WTC11 (cell line): ENCODE measurements around the gene CD209. TPM values are rescaled to one million over a fixed set of nuclear protein-coding genes. Genes with fewer than 3 reads are reported as not detected.

Source experiments
- ATAC-seq: fragments of 200-7000 bp; cut with Tn5 transposase; 2 replicates; pipeline ENCODE4 v1.10.0; 2021; ENCODE audit warnings: mild to moderate bottlenecking, moderate library complexity
- CTCF ChIA-PET: fragments of 300-600 bp; sonication (Branson Sonifier 250); formaldehyde crosslinking; loops from one replicate; lab custom pipeline; 2021; ENCODE audit warnings: antibody characterized with exemption; lab: Charles Lee
- POLR2A ChIA-PET: fragments of 350-600 bp; sonication (Branson Sonifier 250); formaldehyde crosslinking; loops from one replicate; lab custom pipeline; 2021; ENCODE audit warnings: antibody characterized with exemption; lab: Charles Lee
- DNase-seq: peaks from one replicate; pipeline ENCODE4 v3.0.0; 2021; ENCODE audit warnings: low spot score
- H3K27ac Mint-ChIP-seq: 2 replicates; pipeline ENCODE4 v1.8.0; 2021; ENCODE audit warnings: mixed read lengths
- H3K27me3 Mint-ChIP-seq: 2 replicates; pipeline ENCODE4 v1.8.0; 2021; ENCODE audit warnings: low read depth, mild to moderate bottlenecking, moderate library complexity, mixed read lengths
- H3K36me3 Mint-ChIP-seq: 2 replicates; pipeline ENCODE4 v1.8.0; 2021; ENCODE audit warnings: mixed read lengths
- H3K4me1 Mint-ChIP-seq: 2 replicates; pipeline ENCODE4 v1.8.0; 2022; ENCODE audit warnings: mixed read lengths
- H3K4me3 Mint-ChIP-seq: 2 replicates; pipeline ENCODE4 v1.8.0; 2021; ENCODE audit warnings: mild to moderate bottlenecking, moderate library complexity, mixed read lengths
- H3K9me3 Mint-ChIP-seq: 2 replicates; pipeline ENCODE4 v1.8.0; 2021; ENCODE audit warnings: mixed read lengths
- ATF3 ChIP-seq: sonication (generic); formaldehyde crosslinking; conservative IDR thresholded peaks from 2 replicates; pipeline ENCODE4 v1.8.1; 2022; ENCODE audit warnings: mild to moderate bottlenecking, missing genetic modification reagents
- ELF4 ChIP-seq: sonication (generic); formaldehyde crosslinking; IDR thresholded peaks from 2 replicates; pipeline ENCODE4 v1.8.1; 2022; ENCODE audit warnings: low read depth, mild to moderate bottlenecking, moderate library complexity, missing genetic modification reagents
- EMX1 ChIP-seq: fragments of 250-450 bp; sonication (Bioruptor Pico); IDR thresholded peaks from 2 replicates; pipeline ENCODE4 v1.8.0; 2021; ENCODE audit warnings: mild to moderate bottlenecking
- ETV6 ChIP-seq: sonication (generic); formaldehyde crosslinking; IDR thresholded peaks from 2 replicates; pipeline ENCODE4 v1.8.1; 2022; ENCODE audit warnings: mild to moderate bottlenecking, missing genetic modification reagents
- FOXK1 ChIP-seq: sonication (generic); formaldehyde crosslinking; IDR thresholded peaks from 2 replicates; pipeline ENCODE4 v1.8.0; 2022; ENCODE audit warnings: mild to moderate bottlenecking, moderate library complexity, missing genetic modification reagents
- FOXP1 ChIP-seq: sonication (generic); formaldehyde crosslinking; IDR thresholded peaks from 2 replicates; pipeline ENCODE4 v1.8.0; 2022; ENCODE audit warnings: missing genetic modification reagents, mild to moderate bottlenecking, moderate library complexity, borderline replicate concordance
- GTF2I ChIP-seq: fragments of 250-450 bp; sonication (Bioruptor Pico); conservative IDR thresholded peaks from 2 replicates; pipeline ENCODE4 v1.4.0; 2021; ENCODE audit warnings: mild to moderate bottlenecking
- HMGA2 ChIP-seq: fragments of 250-450 bp; sonication (Bioruptor Pico); IDR thresholded peaks from 2 replicates; pipeline ENCODE4 v1.4.0; 2021; ENCODE audit warnings: mild to moderate bottlenecking, moderate library complexity
- JUN ChIP-seq: sonication (generic); formaldehyde crosslinking; IDR thresholded peaks from 2 replicates; pipeline ENCODE4 v1.8.0; 2023; ENCODE audit warnings: mild to moderate bottlenecking, missing genetic modification reagents
- NFE2L1 ChIP-seq: sonication (generic); formaldehyde crosslinking; IDR thresholded peaks from 2 replicates; pipeline ENCODE4 v1.8.1; 2023; ENCODE audit warnings: missing genetic modification reagents
- NFYB ChIP-seq: sonication (generic); formaldehyde crosslinking; conservative IDR thresholded peaks from 2 replicates; pipeline ENCODE4 v1.8.0; 2022; ENCODE audit warnings: low read depth, missing genetic modification reagents
- PREB ChIP-seq: sonication (generic); formaldehyde crosslinking; IDR thresholded peaks from 2 replicates; pipeline ENCODE4 v1.8.1; 2022; ENCODE audit warnings: mild to moderate bottlenecking, missing genetic modification reagents, moderate library complexity, borderline replicate concordance
- PRRX2 ChIP-seq: fragments of 250-450 bp; sonication (Bioruptor Pico); IDR thresholded peaks from 2 replicates; pipeline ENCODE4 v1.8.0; 2021; ENCODE audit warnings: mild to moderate bottlenecking
- RORB ChIP-seq: fragments of 250-450 bp; sonication (Bioruptor Pico); IDR thresholded peaks from 2 replicates; pipeline ENCODE4 v1.9.0; 2021; ENCODE audit warnings: mild to moderate bottlenecking
- SP1 ChIP-seq: sonication (generic); formaldehyde crosslinking; conservative IDR thresholded peaks from 2 replicates; pipeline ENCODE4 v1.8.1; 2022; ENCODE audit warnings: missing genetic modification reagents
- TCF7 ChIP-seq: sonication (generic); formaldehyde crosslinking; IDR thresholded peaks from 2 replicates; pipeline ENCODE4 v1.8.0; 2022; ENCODE audit warnings: mild to moderate bottlenecking, low read depth, missing genetic modification reagents, moderate library complexity
- ZNF416 ChIP-seq: fragments of 250-450 bp; sonication (Bioruptor Pico); IDR thresholded peaks from 2 replicates; pipeline ENCODE4 v1.9.0; 2021; ENCODE audit warnings: mild to moderate bottlenecking, inconsistent platforms
- ZNF671 ChIP-seq: fragments of 250-450 bp; sonication (Bioruptor Pico); IDR thresholded peaks from 2 replicates; pipeline ENCODE4 v1.8.0; 2021; ENCODE audit warnings: mild to moderate bottlenecking
- total RNA-seq: library from RNA; stranded (reverse); gene quantifications from 3 replicates; pipeline ENCODE4 v1.2.3, GENCODE V29; 2021
- TF ChIP-seq, protein P1 (sequence below): sonication (generic); formaldehyde crosslinking; IDR thresholded peaks from 2 replicates; pipeline ENCODE4 v1.8.1; 2023; ENCODE audit warnings: mild to moderate bottlenecking, moderate library complexity, missing genetic modification reagents
- TF ChIP-seq, protein P2 (sequence below): sonication (generic); formaldehyde crosslinking; IDR thresholded peaks from 2 replicates; pipeline ENCODE4 v1.8.1; 2022; ENCODE audit warnings: missing genetic modification reagents, borderline replicate concordance
- TF ChIP-seq, protein P3 (sequence below): sonication (generic); formaldehyde crosslinking; IDR thresholded peaks from 2 replicates; pipeline ENCODE4 v1.8.0; 2022; ENCODE audit warnings: mild to moderate bottlenecking, missing genetic modification reagents
- TF ChIP-seq, protein P4 (sequence below): sonication (generic); formaldehyde crosslinking; IDR thresholded peaks from 2 replicates; pipeline ENCODE4 v1.8.0; 2023; ENCODE audit warnings: mild to moderate bottlenecking, missing genetic modification reagents
- TF ChIP-seq, protein P5 (sequence below): sonication (generic); formaldehyde crosslinking; IDR thresholded peaks from 2 replicates; pipeline ENCODE4 v1.8.1; 2023; ENCODE audit warnings: mild to moderate bottlenecking, missing genetic modification reagents, moderate library complexity

CD209 gene
- total RNA-seq, 1 experiment from 2014 or later = not detected

DNA sequence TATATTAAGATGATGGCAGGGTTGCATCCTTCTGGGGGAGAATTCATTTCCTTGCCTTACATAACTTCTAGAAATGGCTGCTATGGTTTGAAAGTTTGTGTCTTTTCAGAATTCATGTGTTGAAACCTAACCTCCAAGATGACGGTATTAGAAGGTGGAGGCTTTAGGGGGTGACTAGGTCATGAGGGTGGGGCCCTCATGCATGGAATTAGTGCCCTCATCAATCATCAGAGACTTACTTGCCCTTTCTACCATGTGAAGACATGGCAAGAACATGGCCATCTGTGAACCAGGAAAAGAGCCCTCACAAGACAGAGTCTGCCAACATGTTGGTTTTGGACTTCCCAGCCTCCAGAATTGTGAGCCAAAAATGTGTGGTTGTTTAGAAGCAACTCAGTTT, 30.6 kb downstream of the CD209 start:
- POLR2A ChIA-PET = no interaction called here
- H3K36me3 Mint-ChIP-seq = no peaks in the 10 kb centered on the region
- H3K27me3 Mint-ChIP-seq = peaks cover 14% of the 10 kb centered on the region
- H3K27ac Mint-ChIP-seq = no peak overlapping the region
- H3K4me1 Mint-ChIP-seq = no peaks in the 10 kb centered on the region
- no peak overlapping the region for H3K4me3 Mint-ChIP-seq
- DNase-seq = no peak
- peaks cover 5% of the 10 kb centered on the region for H3K9me3 Mint-ChIP-seq
- no peak for TF ChIP-seq NFE2L1 (CRISPR knock-in tag)
- TF ChIP-seq, protein P1, sequence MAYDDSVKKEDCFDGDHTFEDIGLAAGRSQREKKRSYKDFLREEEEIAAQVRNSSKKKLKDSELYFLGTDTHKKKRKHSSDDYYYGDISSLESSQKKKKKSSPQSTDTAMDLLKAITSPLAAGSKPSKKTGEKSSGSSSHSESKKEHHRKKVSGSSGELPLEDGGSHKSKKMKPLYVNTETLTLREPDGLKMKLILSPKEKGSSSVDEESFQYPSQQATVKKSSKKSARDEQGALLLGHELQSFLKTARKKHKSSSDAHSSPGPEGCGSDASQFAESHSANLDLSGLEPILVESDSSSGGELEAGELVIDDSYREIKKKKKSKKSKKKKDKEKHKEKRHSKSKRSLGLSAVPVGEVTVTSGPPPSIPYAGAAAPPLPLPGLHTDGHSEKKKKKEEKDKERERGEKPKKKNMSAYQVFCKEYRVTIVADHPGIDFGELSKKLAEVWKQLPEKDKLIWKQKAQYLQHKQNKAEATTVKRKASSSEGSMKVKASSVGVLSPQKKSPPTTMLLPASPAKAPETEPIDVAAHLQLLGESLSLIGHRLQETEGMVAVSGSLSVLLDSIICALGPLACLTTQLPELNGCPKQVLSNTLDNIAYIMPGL (CRISPR knock-in tag) = no peak
- TF ChIP-seq GTF2I (CRISPR knock-in tag) = no peak
- TF ChIP-seq SP1 = no peak
- no peak for TF ChIP-seq ATF3
- TF ChIP-seq PREB = no peak
- TF ChIP-seq, protein P2, sequence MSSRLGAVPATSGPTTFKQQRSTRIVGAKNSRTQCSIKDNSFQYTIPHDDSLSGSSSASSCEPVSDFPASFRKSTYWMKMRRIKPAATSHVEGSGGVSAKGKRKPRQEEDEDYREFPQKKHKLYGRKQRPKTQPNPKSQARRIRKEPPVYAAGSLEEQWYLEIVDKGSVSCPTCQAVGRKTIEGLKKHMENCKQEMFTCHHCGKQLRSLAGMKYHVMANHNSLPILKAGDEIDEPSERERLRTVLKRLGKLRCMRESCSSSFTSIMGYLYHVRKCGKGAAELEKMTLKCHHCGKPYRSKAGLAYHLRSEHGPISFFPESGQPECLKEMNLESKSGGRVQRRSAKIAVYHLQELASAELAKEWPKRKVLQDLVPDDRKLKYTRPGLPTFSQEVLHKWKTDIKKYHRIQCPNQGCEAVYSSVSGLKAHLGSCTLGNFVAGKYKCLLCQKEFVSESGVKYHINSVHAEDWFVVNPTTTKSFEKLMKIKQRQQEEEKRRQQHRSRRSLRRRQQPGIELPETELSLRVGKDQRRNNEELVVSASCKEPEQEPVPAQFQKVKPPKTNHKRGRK (CRISPR knock-in tag) = no peak
- TF ChIP-seq, all 79 proteins: peak for 0
- ATAC-seq = no peak
- CTCF ChIA-PET = no interaction called here

- Mint-ChIP-seq H3K4me3 (no peak overlapping the region), H3K27me3 (peaks cover 14% of the 10 kb centered on the region), H3K27ac (no peak overlapping the region), H3K36me3 (no peaks in the 10 kb centered on the region), H3K9me3 (peaks cover 5% of the 10 kb centered on the region), H3K4me1 (no peaks in the 10 kb centered on the region)
- DNase-seq = no peak
- no peak for ATAC-seq
- ChIA-PET CTCF (no interaction called here), POLR2A (no interaction called here)
- TF ChIP-seq RORB (CRISPR knock-in tag) (no peak), FOXK1 (CRISPR knock-in tag) (no peak), TCF7 (no peak), HMGA2 (CRISPR knock-in tag) (no peak), NFYB (no peak), SP1 (no peak), ZNF671 (CRISPR knock-in tag) (no peak), FOXP1 (CRISPR knock-in tag) (no peak), ETV6 (CRISPR knock-in tag) (no peak), JUN (CRISPR knock-in tag) (no peak), PRRX2 (CRISPR knock-in tag) (no peak), ELF4 (CRISPR knock-in tag) (no peak), EMX1 (CRISPR knock-in tag) (no peak), PREB (no peak), ZNF416 (CRISPR knock-in tag) (no peak)
- TF ChIP-seq, protein P3, sequence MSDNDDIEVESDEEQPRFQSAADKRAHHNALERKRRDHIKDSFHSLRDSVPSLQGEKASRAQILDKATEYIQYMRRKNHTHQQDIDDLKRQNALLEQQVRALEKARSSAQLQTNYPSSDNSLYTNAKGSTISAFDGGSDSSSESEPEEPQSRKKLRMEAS (CRISPR knock-in tag) = no peak
- TF ChIP-seq, protein P4, sequence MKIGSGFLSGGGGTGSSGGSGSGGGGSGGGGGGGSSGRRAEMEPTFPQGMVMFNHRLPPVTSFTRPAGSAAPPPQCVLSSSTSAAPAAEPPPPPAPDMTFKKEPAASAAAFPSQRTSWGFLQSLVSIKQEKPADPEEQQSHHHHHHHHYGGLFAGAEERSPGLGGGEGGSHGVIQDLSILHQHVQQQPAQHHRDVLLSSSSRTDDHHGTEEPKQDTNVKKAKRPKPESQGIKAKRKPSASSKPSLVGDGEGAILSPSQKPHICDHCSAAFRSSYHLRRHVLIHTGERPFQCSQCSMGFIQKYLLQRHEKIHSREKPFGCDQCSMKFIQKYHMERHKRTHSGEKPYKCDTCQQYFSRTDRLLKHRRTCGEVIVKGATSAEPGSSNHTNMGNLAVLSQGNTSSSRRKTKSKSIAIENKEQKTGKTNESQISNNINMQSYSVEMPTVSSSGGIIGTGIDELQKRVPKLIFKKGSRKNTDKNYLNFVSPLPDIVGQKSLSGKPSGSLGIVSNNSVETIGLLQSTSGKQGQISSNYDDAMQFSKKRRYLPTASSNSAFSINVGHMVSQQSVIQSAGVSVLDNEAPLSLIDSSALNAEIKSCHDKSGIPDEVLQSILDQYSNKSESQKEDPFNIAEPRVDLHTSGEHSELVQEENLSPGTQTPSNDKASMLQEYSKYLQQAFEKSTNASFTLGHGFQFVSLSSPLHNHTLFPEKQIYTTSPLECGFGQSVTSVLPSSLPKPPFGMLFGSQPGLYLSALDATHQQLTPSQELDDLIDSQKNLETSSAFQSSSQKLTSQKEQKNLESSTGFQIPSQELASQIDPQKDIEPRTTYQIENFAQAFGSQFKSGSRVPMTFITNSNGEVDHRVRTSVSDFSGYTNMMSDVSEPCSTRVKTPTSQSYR (CRISPR knock-in tag) = no peak
- TF ChIP-seq, protein P5, sequence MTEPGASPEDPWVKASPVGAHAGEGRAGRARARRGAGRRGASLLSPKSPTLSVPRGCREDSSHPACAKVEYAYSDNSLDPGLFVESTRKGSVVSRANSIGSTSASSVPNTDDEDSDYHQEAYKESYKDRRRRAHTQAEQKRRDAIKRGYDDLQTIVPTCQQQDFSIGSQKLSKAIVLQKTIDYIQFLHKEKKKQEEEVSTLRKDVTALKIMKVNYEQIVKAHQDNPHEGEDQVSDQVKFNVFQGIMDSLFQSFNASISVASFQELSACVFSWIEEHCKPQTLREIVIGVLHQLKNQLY (CRISPR knock-in tag) = no peak
Observed at GRCh38 chr19:7715671-7716070, 31.7 kb downstream of the CD209 start.
